Activated naive CD8-positive, alpha-beta T cell treated with anti-CD3 and anti-CD28 coated beads, Interleukin-2, amount 50 U/mL, for 24 hours (primary cell): Measurements from ENCODE around the gene DPEP2.
A peak's percentile ranks its signal among the peaks of the same experiment; 100 is the strongest.

Experiments used
- ATAC-seq: fragments of 150-1000 bp; cut with Tn5 transposase; one replicate; pipeline ENCODE4 v1.10.0; 2021
- DNase-seq: peaks from one replicate; pipeline ENCODE4 v3.0.0; 2021
- H3K27ac Mint-ChIP-seq: one replicate; pipeline ENCODE4 v1.8.0; 2021; ENCODE audit warnings: mild to moderate bottlenecking, mixed read lengths
- H3K27me3 Mint-ChIP-seq: one replicate; pipeline ENCODE4 v1.8.0; 2021; ENCODE audit warnings: mixed read lengths
- H3K36me3 Mint-ChIP-seq: one replicate; pipeline ENCODE4 v1.8.0; 2021; ENCODE audit warnings: low read depth, mixed read lengths
- H3K4me1 Mint-ChIP-seq: one replicate; pipeline ENCODE4 v1.8.0; 2021; ENCODE audit warnings: mixed read lengths
- H3K4me3 Mint-ChIP-seq: one replicate; pipeline ENCODE4 v1.8.0; 2021; ENCODE audit warnings: mild to moderate bottlenecking, moderate library complexity, mixed read lengths
- H3K9me3 Mint-ChIP-seq: one replicate; pipeline ENCODE4 v1.8.0; 2021; ENCODE audit warnings: mixed read lengths

The DPEP2 gene

GRCh38 chr16:67993207-67994039 lies 5.9 kb downstream of the DPEP2 start:
- Mint-ChIP-seq H3K27ac (peak overlapping the region; percentile 89), H3K36me3 (no peaks in the 10 kb centered on the region), H3K4me1 (peaks cover 44% of the 10 kb centered on the region), H3K4me3 (peak overlapping the region; percentile 66), H3K27me3 (no peaks in the 10 kb centered on the region), H3K9me3 (no peaks in the 10 kb centered on the region)
- ATAC-seq (peak; percentile 86), DNase-seq (peak; percentile 90)

GRCh38 chr16:67992661-67993206 lies 6.5 kb downstream of the DPEP2 start:
- DNase-seq (no peak), ATAC-seq (no peak)
- no peak overlapping the region for H3K4me3 Mint-ChIP-seq
- peaks cover 41% of the 10 kb centered on the region for H3K4me1 Mint-ChIP-seq
- H3K36me3 Mint-ChIP-seq = no peaks in the 10 kb centered on the region
- no peaks in the 10 kb centered on the region for H3K27me3 Mint-ChIP-seq
- no peaks in the 10 kb centered on the region for H3K9me3 Mint-ChIP-seq
- H3K27ac Mint-ChIP-seq = no peak overlapping the region

- DNase-seq (no peak), ATAC-seq (no peak)
- Mint-ChIP-seq H3K36me3 (no peaks in the 10 kb centered on the region), H3K9me3 (no peaks in the 10 kb centered on the region), H3K4me3 (no peak overlapping the region), H3K27ac (peak overlapping the region; percentile 1), H3K27me3 (no peaks in the 10 kb centered on the region), H3K4me1 (peaks cover 25% of the 10 kb centered on the region)
Observed at GRCh38 chr16:67990018-67990386, 9.3 kb downstream of the DPEP2 start.

GRCh38 chr16:67989322-67990017 lies 9.8 kb downstream of the DPEP2 start:
- Mint-ChIP-seq H3K9me3 (no peaks in the 10 kb centered on the region), H3K4me3 (no peak overlapping the region), H3K27me3 (no peaks in the 10 kb centered on the region), H3K4me1 (peaks cover 27% of the 10 kb centered on the region), H3K27ac (no peak overlapping the region), H3K36me3 (no peaks in the 10 kb centered on the region)
- no peak for DNase-seq
- no peak for ATAC-seq

- Mint-ChIP-seq H3K4me3 (no peak overlapping the region), H3K36me3 (no peaks in the 10 kb centered on the region), H3K27me3 (no peaks in the 10 kb centered on the region), H3K27ac (peak overlapping the region; percentile 74), H3K4me1 (peaks cover 30% of the 10 kb centered on the region), H3K9me3 (no peaks in the 10 kb centered on the region)
- DNase-seq (no peak), ATAC-seq (no peak)
Observed at GRCh38 chr16:67988675-67989074, 10.6 kb downstream of the DPEP2 start.

- H3K9me3 Mint-ChIP-seq = no peaks in the 10 kb centered on the region
- ATAC-seq = no peak
- no peak for DNase-seq
- no peak overlapping the region for H3K27ac Mint-ChIP-seq
- H3K4me3 Mint-ChIP-seq = no peak overlapping the region
- peaks cover 30% of the 10 kb centered on the region for H3K4me1 Mint-ChIP-seq
- H3K36me3 Mint-ChIP-seq = no peaks in the 10 kb centered on the region
- no peaks in the 10 kb centered on the region for H3K27me3 Mint-ChIP-seq
Observed at GRCh38 chr16:67987460-67988160, 11.7 kb downstream of the DPEP2 start.

GRCh38 chr16:67986949-67987348 lies 12.3 kb downstream of the DPEP2 start:
- DNase-seq (no peak), ATAC-seq (no peak)
- Mint-ChIP-seq H3K9me3 (no peaks in the 10 kb centered on the region), H3K4me1 (peaks cover 26% of the 10 kb centered on the region), H3K27ac (no peak overlapping the region), H3K36me3 (no peaks in the 10 kb centered on the region), H3K4me3 (no peak overlapping the region), H3K27me3 (no peaks in the 10 kb centered on the region)

GRCh38 chr16:67982011-67982696 lies 17.1 kb downstream of the DPEP2 start:
- H3K27ac Mint-ChIP-seq = no peak overlapping the region
- peaks cover 28% of the 10 kb centered on the region for H3K4me1 Mint-ChIP-seq
- H3K9me3 Mint-ChIP-seq = no peaks in the 10 kb centered on the region
- ATAC-seq (no peak), DNase-seq (no peak)
- H3K36me3 Mint-ChIP-seq = no peaks in the 10 kb centered on the region
- H3K27me3 Mint-ChIP-seq = no peaks in the 10 kb centered on the region
- H3K4me3 Mint-ChIP-seq = no peak overlapping the region

GRCh38 chr16:67979955-67980678 lies 19.2 kb downstream of the DPEP2 start, which contains the start of gene DPEP3:
DPEP3 (minus strand) TSS chr16:67980499; CDS start chr16:67980380, 119 bp downstream.
- Mint-ChIP-seq H3K4me3 (no peak within 1 kb of the TSS), H3K27me3 (no peaks in the 10 kb centered on the region), H3K27ac (no peak within 1 kb of the TSS), H3K9me3 (no peaks in the 10 kb centered on the region), H3K36me3 (no peaks in the 10 kb centered on the region), H3K4me1 (peaks cover 25% of the 10 kb centered on the region)
- ATAC-seq (no peak), DNase-seq (no peak)

- no peak for ATAC-seq
- Mint-ChIP-seq H3K27me3 (no peaks in the 10 kb centered on the region), H3K4me1 (peaks cover 1% of the 10 kb centered on the region), H3K9me3 (no peaks in the 10 kb centered on the region), H3K4me3 (no peak overlapping the region), H3K27ac (no peak overlapping the region), H3K36me3 (no peaks in the 10 kb centered on the region)
- no peak for DNase-seq
Observed at GRCh38 chr16:67977469-67978227, 21.6 kb downstream of the DPEP2 start.

- no peaks in the 10 kb centered on the region for H3K36me3 Mint-ChIP-seq
- no peaks in the 10 kb centered on the region for H3K27me3 Mint-ChIP-seq
- no peak overlapping the region for H3K27ac Mint-ChIP-seq
- DNase-seq (no peak), ATAC-seq (no peak)
- H3K4me3 Mint-ChIP-seq = no peak overlapping the region
- peaks cover 1% of the 10 kb centered on the region for H3K4me1 Mint-ChIP-seq
- no peaks in the 10 kb centered on the region for H3K9me3 Mint-ChIP-seq
Observed at GRCh38 chr16:67977005-67977404, 22.3 kb downstream of the DPEP2 start.

- no peak overlapping the region for H3K4me3 Mint-ChIP-seq
- H3K9me3 Mint-ChIP-seq = no peaks in the 10 kb centered on the region
- H3K4me1 Mint-ChIP-seq = peaks cover 1% of the 10 kb centered on the region
- no peak for DNase-seq
- ATAC-seq = no peak
- H3K27me3 Mint-ChIP-seq = no peaks in the 10 kb centered on the region
- no peak overlapping the region for H3K27ac Mint-ChIP-seq
- no peaks in the 10 kb centered on the region for H3K36me3 Mint-ChIP-seq
Observed at GRCh38 chr16:67976205-67976604, 23.1 kb downstream of the DPEP2 start.
